ENCODE results near the gene MRPS9.

DNA sequence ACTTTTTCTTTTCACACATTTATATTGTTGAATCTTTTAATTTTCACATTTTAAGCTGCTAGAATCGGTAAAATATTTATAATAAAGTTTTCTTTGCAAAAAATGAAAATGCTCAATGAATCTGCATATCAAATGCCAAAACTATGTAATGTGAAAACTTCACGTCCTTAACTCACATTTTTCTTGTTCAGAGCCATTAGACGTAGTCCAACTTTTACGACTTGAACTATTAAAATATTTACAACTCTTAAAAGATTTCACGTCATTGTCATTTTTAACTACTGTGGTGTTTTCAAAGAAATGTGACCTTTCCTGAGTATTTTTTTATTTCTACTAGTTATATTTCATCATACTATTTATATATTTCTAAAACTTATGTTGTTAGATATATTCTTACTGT is 54.9 kb downstream of the MRPS9 start:
- TF ChIP-seq, protein P1, sequence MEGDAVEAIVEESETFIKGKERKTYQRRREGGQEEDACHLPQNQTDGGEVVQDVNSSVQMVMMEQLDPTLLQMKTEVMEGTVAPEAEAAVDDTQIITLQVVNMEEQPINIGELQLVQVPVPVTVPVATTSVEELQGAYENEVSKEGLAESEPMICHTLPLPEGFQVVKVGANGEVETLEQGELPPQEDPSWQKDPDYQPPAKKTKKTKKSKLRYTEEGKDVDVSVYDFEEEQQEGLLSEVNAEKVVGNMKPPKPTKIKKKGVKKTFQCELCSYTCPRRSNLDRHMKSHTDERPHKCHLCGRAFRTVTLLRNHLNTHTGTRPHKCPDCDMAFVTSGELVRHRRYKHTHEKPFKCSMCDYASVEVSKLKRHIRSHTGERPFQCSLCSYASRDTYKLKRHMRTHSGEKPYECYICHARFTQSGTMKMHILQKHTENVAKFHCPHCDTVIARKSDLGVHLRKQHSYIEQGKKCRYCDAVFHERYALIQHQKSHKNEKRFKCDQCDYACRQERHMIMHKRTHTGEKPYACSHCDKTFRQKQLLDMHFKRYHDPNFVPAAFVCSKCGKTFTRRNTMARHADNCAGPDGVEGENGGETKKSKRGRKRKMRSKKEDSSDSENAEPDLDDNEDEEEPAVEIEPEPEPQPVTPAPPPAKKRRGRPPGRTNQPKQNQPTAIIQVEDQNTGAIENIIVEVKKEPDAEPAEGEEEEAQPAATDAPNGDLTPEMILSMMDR (IDR thresholded peaks at IDR 0.05): no peak
- TF ChIP-seq EP300 (IDR thresholded peaks at IDR 0.05) (no peak), POLR2A (IDR thresholded peaks at IDR 0.05) (no peak)
